ENCODE results near the gene MAP7.

MAP7 gene

DNA sequence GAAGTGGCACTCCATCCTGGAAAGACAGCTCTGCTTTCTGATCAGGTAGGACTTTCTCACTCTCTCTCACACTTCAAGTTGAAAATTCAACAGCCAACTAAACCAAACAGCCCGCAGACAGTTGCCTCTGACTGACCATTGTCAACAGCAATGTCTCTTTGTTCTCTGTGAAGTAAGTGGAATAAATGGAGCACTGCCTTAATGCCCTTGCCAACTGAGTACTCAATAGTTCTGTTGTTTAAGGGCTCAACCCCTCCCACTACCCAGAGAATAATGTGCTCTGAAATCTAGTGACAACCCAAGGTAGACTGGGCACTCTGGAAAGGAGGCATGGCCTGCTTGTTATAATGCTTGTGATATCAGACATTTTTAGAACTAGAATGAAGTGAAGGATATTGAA, 243.8 kb downstream of the MAP7 start:
- no peak overlapping the region for H3K4me3 ChIP-seq (ENCODE audit: low read depth in 1 of 2, low read length in 1 of 2)
- H3K27me3 ChIP-seq: no peaks in the 10 kb centered on the region
- no peaks in the 10 kb centered on the region for H3K36me3 ChIP-seq
- H3K4me1 ChIP-seq (ENCODE audit: control insufficient read depth in 1 of 2, insufficient read depth in 1 of 2, low read depth in 1 of 2, low read length in 1 of 2): no peaks in the 10 kb centered on the region
- H3K9me3 ChIP-seq: no peaks in the 10 kb centered on the region
- no peak overlapping the region for H3K27ac ChIP-seq
- TF ChIP-seq, protein P1, sequence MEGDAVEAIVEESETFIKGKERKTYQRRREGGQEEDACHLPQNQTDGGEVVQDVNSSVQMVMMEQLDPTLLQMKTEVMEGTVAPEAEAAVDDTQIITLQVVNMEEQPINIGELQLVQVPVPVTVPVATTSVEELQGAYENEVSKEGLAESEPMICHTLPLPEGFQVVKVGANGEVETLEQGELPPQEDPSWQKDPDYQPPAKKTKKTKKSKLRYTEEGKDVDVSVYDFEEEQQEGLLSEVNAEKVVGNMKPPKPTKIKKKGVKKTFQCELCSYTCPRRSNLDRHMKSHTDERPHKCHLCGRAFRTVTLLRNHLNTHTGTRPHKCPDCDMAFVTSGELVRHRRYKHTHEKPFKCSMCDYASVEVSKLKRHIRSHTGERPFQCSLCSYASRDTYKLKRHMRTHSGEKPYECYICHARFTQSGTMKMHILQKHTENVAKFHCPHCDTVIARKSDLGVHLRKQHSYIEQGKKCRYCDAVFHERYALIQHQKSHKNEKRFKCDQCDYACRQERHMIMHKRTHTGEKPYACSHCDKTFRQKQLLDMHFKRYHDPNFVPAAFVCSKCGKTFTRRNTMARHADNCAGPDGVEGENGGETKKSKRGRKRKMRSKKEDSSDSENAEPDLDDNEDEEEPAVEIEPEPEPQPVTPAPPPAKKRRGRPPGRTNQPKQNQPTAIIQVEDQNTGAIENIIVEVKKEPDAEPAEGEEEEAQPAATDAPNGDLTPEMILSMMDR (IDR thresholded peaks at IDR 0.05): no peak

DNA sequence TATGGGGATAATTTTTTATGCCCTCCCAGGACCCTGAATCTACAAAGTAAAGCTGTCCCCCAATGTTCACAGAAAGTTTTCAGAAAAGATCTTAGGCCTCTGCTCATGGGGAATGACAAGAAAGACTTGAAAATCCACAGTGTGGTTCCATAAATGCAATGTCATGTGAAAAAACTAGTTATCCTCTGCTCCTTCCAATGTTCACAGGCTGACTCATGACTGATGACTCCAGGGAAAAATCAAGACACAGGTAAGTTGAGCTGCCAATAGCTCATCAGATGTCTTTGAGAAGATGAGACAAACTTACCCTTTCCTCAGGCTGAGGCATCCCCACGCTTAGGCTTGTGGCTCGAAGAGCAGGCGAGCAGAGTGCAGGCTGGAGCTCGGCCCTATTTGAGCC, 245.8 kb downstream of the MAP7 start:
- TF ChIP-seq, protein P1 (IDR thresholded peaks at IDR 0.05): no peak
- H3K27me3 ChIP-seq: no peaks in the 10 kb centered on the region
- H3K27ac ChIP-seq: no peak overlapping the region
- no peaks in the 10 kb centered on the region for H3K4me1 ChIP-seq (ENCODE audit: control insufficient read depth in 1 of 2, insufficient read depth in 1 of 2, low read depth in 1 of 2, low read length in 1 of 2)
- no peak overlapping the region for H3K4me3 ChIP-seq (ENCODE audit: low read depth in 1 of 2, low read length in 1 of 2)
- H3K9me3 ChIP-seq: no peaks in the 10 kb centered on the region
- no peaks in the 10 kb centered on the region for H3K36me3 ChIP-seq

DNA sequence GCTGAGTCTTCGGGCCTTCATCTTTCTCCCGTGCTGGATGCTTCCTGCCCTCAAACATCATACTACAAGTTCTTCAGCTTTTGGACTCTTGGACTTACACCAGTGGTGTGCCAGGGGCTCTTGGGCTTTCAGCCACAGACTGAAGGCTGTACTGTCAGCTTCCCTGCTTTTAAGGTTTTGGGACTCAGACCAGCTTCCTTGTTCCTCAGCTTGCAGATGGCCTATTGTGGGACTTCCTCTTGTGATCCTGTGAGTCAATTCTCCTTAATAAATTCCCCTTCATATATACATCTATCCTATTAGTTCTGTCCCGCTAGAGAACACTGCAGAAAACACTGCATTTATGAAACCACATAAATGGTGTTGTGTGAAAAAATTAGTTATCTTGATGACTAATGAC, 246.7 kb downstream of the MAP7 start:
- Histone ChIP-seq H3K36me3 (no peaks in the 10 kb centered on the region), H3K27ac (no peak overlapping the region), H3K4me1 (ENCODE audit: control insufficient read depth in 1 of 2, insufficient read depth in 1 of 2, low read depth in 1 of 2, low read length in 1 of 2) (no peaks in the 10 kb centered on the region), H3K27me3 (no peaks in the 10 kb centered on the region), H3K9me3 (no peaks in the 10 kb centered on the region), H3K4me3 (ENCODE audit: low read depth in 1 of 2, low read length in 1 of 2) (no peak overlapping the region)
- TF ChIP-seq, protein P1 (IDR thresholded peaks at IDR 0.05): no peak

DNA sequence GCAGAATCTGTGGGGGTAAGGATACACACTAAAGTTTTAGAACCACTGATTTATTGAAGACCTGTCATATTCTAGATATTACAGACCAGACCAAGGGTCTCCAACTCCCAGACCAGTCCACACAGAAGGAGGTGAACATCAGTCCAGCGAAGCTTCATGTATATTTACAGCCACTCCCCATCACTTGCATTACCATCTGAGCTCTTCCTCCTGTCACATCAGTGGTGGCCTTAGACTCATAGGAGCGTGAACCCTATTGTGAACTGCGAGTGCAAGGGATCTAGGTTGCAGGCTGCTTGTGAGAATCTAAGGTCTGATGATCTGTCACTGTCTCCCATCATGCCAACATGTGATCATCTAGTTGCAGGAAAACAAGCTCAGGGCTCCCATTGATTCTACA, 255.6 kb downstream of the MAP7 start:
- no peaks in the 10 kb centered on the region for H3K27me3 ChIP-seq

More for the DNA sequence above, 255.6 kb downstream of the MAP7 start:
- TF ChIP-seq, protein P1 (IDR thresholded peaks at IDR 0.05): no peak
- Histone ChIP-seq H3K9me3 (no peaks in the 10 kb centered on the region), H3K27ac (no peak overlapping the region), H3K4me1 (ENCODE audit: control insufficient read depth in 1 of 2, insufficient read depth in 1 of 2, low read depth in 1 of 2, low read length in 1 of 2) (peaks cover 12 to 14% of the 10 kb centered on the region in 2 experiments), H3K36me3 (no peaks in the 10 kb centered on the region), H3K4me3 (ENCODE audit: low read depth in 1 of 2, low read length in 1 of 2) (no peak overlapping the region)
